Astrocyte (in vitro differentiated cells and primary cell): Measurements from ENCODE around the gene SCAND1.

Experiments
- CTCF ChIP-seq: IDR thresholded peaks from 2 replicates; pipeline ENCODE4 v1.5.1; 2011; ENCODE audit warnings: low read depth, mild to moderate bottlenecking, inconsistent platforms, low read length, moderate library complexity; ENCODE audit not compliant: insufficient read depth
- EZH2 ChIP-seq: IDR thresholded peaks from 2 replicates; pipeline ENCODE4 v1.6.1; 2012; ENCODE audit warnings: mild to moderate bottlenecking, low read length, inconsistent platforms; ENCODE audit not compliant: insufficient read depth

GRCh38 chr20:35947489-35947888 is 6.8 kb downstream of the SCAND1 start:
- TF ChIP-seq CTCF (no peak), EZH2 (no peak)
